GM10266 (cell line): ENCODE data around the gene KBTBD2.

Experiments
- DNase-seq: peaks from one replicate; pipeline ENCODE4 v3.0.0; 2012; ENCODE audit errors: extremely low spot score
- TF ChIP-seq, protein P1 (sequence below): IDR thresholded peaks from 2 replicates; pipeline ENCODE4 v1.5.1; 2012; ENCODE audit warnings: mild to moderate bottlenecking, low read depth; ENCODE audit not compliant: control insufficient read depth, insufficient read depth; ENCODE audit errors: missing control alignments

Gene KBTBD2

DNA sequence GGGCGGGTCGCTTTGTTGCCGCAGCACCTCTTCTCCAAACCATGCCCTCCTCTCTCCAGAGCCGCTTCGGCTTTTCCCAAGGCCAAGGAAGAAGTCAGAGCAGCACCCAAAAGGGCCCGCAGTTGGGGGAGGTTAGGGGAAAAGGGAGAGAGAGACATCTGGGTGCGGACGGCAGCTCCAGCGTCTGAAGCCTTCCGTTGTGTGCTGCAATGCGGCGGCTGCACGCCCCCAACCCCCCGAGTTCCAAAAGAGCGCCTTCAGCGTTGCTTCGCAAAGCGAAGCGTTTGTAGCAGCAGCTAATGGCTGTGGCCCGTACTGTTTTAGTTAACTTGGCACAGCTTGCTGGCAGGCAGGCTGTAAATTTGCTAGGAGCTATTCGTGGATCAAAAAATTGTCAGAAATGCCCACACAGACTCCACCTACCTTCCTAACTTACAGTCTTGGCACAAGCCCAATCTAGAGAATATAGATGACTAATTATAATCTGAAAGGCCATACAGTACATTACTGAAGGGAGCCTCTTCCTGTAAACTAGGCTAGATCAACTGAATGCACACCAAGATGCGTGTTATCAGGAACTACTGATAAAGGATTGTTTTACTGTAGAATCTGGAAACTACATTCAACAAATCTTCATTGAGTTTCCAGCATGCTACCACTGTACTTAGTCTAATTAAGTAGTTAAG lies 1.1 kb upstream of the KBTBD2 start:
- DNase-seq = peak; percentile 22
- TF ChIP-seq, protein P1, sequence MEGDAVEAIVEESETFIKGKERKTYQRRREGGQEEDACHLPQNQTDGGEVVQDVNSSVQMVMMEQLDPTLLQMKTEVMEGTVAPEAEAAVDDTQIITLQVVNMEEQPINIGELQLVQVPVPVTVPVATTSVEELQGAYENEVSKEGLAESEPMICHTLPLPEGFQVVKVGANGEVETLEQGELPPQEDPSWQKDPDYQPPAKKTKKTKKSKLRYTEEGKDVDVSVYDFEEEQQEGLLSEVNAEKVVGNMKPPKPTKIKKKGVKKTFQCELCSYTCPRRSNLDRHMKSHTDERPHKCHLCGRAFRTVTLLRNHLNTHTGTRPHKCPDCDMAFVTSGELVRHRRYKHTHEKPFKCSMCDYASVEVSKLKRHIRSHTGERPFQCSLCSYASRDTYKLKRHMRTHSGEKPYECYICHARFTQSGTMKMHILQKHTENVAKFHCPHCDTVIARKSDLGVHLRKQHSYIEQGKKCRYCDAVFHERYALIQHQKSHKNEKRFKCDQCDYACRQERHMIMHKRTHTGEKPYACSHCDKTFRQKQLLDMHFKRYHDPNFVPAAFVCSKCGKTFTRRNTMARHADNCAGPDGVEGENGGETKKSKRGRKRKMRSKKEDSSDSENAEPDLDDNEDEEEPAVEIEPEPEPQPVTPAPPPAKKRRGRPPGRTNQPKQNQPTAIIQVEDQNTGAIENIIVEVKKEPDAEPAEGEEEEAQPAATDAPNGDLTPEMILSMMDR = no peak

DNA sequence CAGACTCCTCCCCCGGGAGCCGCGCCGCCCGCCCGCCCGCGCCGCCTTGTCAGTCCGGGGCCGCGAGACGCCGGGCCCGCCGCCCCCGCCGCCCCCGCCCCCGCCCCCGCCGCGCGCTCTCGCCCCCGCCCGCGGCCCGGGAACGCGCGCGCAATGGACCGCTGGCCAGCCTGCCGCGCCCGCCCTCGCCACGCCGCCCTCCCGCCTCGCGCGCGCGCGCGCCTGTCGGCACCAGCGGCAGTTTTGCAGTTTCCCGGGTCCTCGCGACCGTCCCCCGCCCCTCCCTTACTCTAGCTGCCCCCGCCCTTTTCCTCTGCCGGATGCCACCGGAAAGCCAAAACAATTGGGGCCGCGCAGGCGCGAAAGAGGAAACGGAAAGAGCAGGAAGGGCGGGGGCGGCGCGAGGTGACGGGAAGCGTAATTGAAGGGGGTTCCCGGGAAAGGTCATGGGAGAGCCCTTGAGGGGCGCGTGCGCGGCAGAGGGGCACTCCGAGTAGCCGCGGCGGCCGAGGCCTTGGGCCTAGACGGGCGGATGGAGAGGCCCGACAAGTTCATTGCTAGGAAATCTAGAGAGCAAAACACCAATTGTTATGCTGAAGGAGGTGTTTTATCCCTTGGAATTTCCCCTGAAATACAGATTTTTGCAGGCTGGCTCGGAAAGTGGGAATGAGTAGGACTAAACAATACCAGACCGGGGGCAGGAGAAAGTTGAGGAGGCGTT lies 400 bp upstream of the KBTBD2 start:
- DNase-seq = peak; percentile 93
- TF ChIP-seq, protein P1 = no peak

DNA sequence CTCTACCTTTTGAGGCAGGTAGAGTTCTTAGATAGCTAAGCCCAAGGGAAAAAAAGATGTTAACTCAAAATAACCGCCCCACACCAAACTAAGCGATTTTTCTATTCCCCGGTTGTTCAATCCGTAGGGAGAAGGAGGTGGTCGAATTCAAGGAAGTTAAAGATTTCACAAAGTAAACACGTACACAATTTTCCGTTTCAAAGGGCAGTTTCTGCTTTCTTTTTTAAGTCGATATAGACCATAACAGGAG lies 842 bp downstream of the KBTBD2 start:
- TF ChIP-seq, protein P1 = no peak
- DNase-seq = no peak

DNA sequence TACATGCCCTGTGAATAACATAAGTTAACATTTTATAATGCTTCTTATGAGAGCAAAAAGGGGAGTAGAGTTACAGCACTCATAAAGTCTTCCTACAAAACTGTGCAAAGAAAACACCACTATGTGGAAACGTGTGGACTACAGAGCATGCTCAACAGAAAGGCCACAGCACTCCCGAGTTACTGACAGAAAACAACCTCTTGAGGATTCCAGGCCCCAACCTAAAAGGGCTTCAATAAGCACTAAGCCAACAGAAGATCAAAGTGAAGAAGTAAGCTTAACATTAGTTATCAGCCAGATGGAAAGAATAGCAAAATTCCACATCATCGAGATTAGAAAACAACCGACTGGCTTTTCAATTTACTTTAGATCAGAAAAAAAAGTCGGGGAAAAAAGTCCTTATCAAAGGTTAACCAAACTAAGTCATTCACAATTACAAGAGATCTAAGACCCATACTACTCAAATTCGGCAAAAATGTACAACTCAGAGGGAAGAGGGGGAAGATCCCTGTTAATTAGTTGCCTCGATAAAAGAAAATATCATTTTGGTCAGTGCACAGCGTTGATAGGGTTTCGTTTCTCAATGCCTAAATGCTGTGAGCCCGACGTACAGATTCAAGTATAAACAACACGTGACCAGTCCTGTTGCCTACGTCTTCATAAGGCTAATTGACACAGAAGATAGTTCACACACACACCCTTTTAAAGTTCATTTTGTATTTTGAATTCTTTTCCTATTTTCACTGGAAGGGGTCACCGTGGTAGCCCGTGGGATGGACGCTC lies 1.4 kb downstream of the KBTBD2 start:
- peak; percentile 54 for DNase-seq
- TF ChIP-seq, protein P1 = no peak

DNA sequence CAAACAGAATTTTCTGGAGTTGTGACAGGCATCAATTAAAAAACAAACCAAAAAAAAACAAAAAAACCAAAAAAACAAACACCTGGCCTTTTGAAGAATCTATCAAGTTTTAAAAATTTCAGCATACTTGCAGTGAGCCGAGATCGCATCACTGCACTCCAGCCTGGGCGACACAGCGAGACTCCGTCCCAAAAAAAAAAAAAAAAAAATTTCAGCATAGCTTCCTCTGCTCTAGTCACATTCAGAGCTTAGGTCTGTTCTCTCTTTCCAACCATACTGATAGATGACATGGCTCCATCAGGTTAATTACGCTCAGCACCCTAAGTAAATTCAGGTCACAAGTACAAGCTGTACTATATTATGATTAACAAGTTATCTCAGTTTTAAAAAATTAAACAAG lies 3.1 kb downstream of the KBTBD2 start:
- TF ChIP-seq, protein P1 = no peak
- no peak for DNase-seq

DNA sequence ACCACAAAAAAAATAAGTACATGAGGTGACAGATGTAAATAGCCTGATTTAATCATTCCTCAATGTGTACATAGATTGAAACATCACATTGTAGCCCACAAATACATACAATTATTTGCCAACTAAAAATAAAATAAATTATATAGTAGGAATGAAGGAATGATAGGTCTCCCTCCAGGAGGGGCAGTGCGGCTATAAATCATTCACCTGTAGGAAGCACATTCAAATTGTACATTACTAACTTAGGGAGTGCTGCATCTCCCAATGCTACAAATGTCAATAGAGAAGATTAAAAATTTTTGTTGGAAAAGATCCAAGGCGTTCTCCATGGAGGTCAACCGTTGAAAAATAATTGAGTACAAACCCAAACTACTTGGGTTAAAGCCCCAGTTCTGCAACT lies 4.2 kb downstream of the KBTBD2 start:
- no peak for DNase-seq
- TF ChIP-seq, protein P1 = no peak
